ENCODE measurements around the gene ARID2.

Gene ARID2

GRCh38 chr12:45729233-45730083, at the start of gene ARID2:
ARID2 (plus strand) TSS chr12:45729706; CDS start chr12:45729837, 131 bp downstream.
- peak; percentile 55 to 69 (median 61) for DNase-seq

- DNase-seq, result no peak
Observed at GRCh38 chr12:45680362-45680761, 49.1 kb upstream of the ARID2 start.

- no peak for DNase-seq
Observed at GRCh38 chr12:45681465-45681864, 48.0 kb upstream of the ARID2 start.

GRCh38 chr12:45685680-45686079, 43.8 kb upstream of the ARID2 start:
- DNase-seq, result no peak

GRCh38 chr12:45687081-45688015, 42.2 kb upstream of the ARID2 start:
- no peak for DNase-seq

- no peak for DNase-seq
Observed at GRCh38 chr12:45688183-45688582, 41.3 kb upstream of the ARID2 start.

- no peak for DNase-seq
Observed at GRCh38 chr12:45695035-45695434, 34.5 kb upstream of the ARID2 start.

GRCh38 chr12:45695606-45696005, 33.9 kb upstream of the ARID2 start:
- no peak for DNase-seq

- no peak for DNase-seq
Observed at GRCh38 chr12:45696049-45696448, 33.5 kb upstream of the ARID2 start.

GRCh38 chr12:45697371-45697770, 32.1 kb upstream of the ARID2 start:
- no peak for DNase-seq

- DNase-seq, result no peak
Observed at GRCh38 chr12:45701296-45701695, 28.2 kb upstream of the ARID2 start.

- DNase-seq, result no peak
Observed at GRCh38 chr12:45703942-45704341, 25.6 kb upstream of the ARID2 start.

GRCh38 chr12:45704968-45705367, 24.5 kb upstream of the ARID2 start:
- DNase-seq, result no peak

- no peak for DNase-seq
Observed at GRCh38 chr12:45705404-45705803, 24.1 kb upstream of the ARID2 start.

GRCh38 chr12:45707241-45707857, 22.2 kb upstream of the ARID2 start:
- DNase-seq, result no peak

GRCh38 chr12:45708363-45708762, 21.1 kb upstream of the ARID2 start:
- no peak for DNase-seq

- DNase-seq, result no peak
Observed at GRCh38 chr12:45708901-45709300, 20.6 kb upstream of the ARID2 start.

GRCh38 chr12:45712319-45712718, 17.2 kb upstream of the ARID2 start:
- no peak for DNase-seq

GRCh38 chr12:45713078-45713477, 16.4 kb upstream of the ARID2 start:
- no peak for DNase-seq

- DNase-seq, result no peak
Observed at GRCh38 chr12:45718306-45718705, 11.2 kb upstream of the ARID2 start.

GRCh38 chr12:45720069-45720468, 9.4 kb upstream of the ARID2 start:
- DNase-seq, result no peak

GRCh38 chr12:45721369-45721768, 8.1 kb upstream of the ARID2 start:
- DNase-seq, result no peak

GRCh38 chr12:45721954-45722353, 7.6 kb upstream of the ARID2 start:
- no peak for DNase-seq

Measured in activated naive CD4-positive, alpha-beta T cell (primary cell).